ENCODE results near the gene RAB43.
A peak's percentile ranks its signal among the peaks of the same experiment; 100 is the strongest.
"Not testable (repeated sequence)": the region's sequence is repeated elsewhere in the genome, so short reads cannot be mapped to it uniquely, and the experiment has no call there.

Gene RAB43

GRCh38 chr3:129121016-129121791 lies 400 bp downstream of the RAB43 start:
- DNase-seq = no peak

- DNase-seq = peak; percentile 57
Observed at GRCh38 chr3:129120254-129121004, 1.2 kb downstream of the RAB43 start.

GRCh38 chr3:129119365-129120100 lies 2.1 kb downstream of the RAB43 start:
- DNase-seq = no peak

- DNase-seq = no peak
Observed at GRCh38 chr3:129118745-129119144, 2.9 kb downstream of the RAB43 start.

GRCh38 chr3:129117134-129117533 lies 4.5 kb downstream of the RAB43 start:
- DNase-seq = no peak

GRCh38 chr3:129116482-129116946 lies 5.1 kb downstream of the RAB43 start:
- DNase-seq = no peak

GRCh38 chr3:129114455-129114854 lies 7.1 kb downstream of the RAB43 start:
- DNase-seq = no peak

GRCh38 chr3:129112308-129113052 lies 9.1 kb downstream of the RAB43 start:
- DNase-seq = no peak

GRCh38 chr3:129111076-129111780 lies 10.4 kb downstream of the RAB43 start:
- not testable (repeated sequence) for DNase-seq

GRCh38 chr3:129107793-129108192 lies 13.8 kb downstream of the RAB43 start:
- no peak for DNase-seq

GRCh38 chr3:129106866-129107565 lies 14.6 kb downstream of the RAB43 start:
- DNase-seq = no peak

- DNase-seq = no peak
Observed at GRCh38 chr3:129106320-129106719, 15.3 kb downstream of the RAB43 start.

- DNase-seq = no peak
Observed at GRCh38 chr3:129105862-129106261, 15.7 kb downstream of the RAB43 start.

GRCh38 chr3:129104498-129105079 lies 17.0 kb downstream of the RAB43 start:
- no peak for DNase-seq

GRCh38 chr3:129104051-129104450 lies 17.6 kb downstream of the RAB43 start:
- DNase-seq = no peak

GRCh38 chr3:129103296-129103695 lies 18.3 kb downstream of the RAB43 start:
- DNase-seq = no peak

GRCh38 chr3:129101370-129102138 lies 20.1 kb downstream of the RAB43 start:
- no peak for DNase-seq

- DNase-seq = no peak
Observed at GRCh38 chr3:129100274-129100673, 21.3 kb downstream of the RAB43 start.

GRCh38 chr3:129095285-129095684 lies 26.3 kb downstream of the RAB43 start:
- DNase-seq = no peak

GRCh38 chr3:129088312-129088711 lies 33.3 kb downstream of the RAB43 start:
- not testable (repeated sequence) for DNase-seq
